DMS 273 (cell line): ENCODE results near the gene HEXIM1.

ENCODE experiments used
- DNase-seq: peaks from one replicate; lab custom pipeline; 2025; ENCODE audit not compliant: unreplicated experiment; lab: John Stamatoyannopoulos, UW

The HEXIM1 gene, protein sequence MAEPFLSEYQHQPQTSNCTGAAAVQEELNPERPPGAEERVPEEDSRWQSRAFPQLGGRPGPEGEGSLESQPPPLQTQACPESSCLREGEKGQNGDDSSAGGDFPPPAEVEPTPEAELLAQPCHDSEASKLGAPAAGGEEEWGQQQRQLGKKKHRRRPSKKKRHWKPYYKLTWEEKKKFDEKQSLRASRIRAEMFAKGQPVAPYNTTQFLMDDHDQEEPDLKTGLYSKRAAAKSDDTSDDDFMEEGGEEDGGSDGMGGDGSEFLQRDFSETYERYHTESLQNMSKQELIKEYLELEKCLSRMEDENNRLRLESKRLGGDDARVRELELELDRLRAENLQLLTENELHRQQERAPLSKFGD

DNA sequence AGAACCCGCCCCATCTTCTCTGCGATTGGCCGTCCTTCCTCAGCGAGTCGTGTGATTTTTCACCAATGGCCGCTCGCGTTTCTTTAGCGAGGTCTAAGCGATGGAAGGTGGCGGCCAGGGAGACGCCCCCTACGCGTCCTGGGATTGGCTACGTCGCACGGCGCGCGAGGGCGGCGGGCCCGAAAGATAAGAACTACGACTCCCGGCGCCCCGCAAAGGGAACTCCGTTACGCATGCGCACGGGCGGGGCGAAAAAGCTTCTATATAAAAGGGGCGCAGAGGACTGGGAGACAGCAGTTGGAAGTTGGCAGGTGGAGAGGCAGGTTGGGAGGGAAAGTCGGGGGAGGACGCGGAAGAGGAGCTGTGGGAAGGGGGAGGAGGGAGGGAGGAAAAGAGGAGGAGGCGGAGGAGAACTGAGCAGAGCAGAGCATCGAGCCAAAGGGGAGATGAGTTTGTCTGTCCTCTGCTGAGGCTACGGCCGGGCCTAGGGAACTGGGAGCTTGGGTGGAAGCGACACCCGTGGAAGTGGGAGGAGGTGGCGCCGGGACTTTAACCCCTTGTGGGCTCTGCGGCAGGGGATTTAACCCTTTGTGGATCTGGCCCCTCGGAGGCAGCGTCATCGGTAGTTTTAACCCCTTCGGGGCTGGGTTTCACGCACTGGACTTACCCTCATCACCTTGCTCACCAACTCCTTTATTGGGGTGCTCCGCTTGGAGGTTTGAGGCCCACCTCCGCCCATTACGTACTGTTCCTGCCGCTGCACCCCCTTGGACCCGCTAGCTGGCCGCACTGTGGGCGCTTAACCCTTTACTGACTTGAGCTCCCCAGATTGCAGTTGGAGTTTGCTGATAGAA lies at the start of gene HEXIM1:
TSS of gene HEXIM1 (plus strand) at position 293 of the 854 bp plus-strand sequence. CDS start 716 bp downstream, outside the sequence.
- DNase-seq: peak; percentile 100

DNA sequence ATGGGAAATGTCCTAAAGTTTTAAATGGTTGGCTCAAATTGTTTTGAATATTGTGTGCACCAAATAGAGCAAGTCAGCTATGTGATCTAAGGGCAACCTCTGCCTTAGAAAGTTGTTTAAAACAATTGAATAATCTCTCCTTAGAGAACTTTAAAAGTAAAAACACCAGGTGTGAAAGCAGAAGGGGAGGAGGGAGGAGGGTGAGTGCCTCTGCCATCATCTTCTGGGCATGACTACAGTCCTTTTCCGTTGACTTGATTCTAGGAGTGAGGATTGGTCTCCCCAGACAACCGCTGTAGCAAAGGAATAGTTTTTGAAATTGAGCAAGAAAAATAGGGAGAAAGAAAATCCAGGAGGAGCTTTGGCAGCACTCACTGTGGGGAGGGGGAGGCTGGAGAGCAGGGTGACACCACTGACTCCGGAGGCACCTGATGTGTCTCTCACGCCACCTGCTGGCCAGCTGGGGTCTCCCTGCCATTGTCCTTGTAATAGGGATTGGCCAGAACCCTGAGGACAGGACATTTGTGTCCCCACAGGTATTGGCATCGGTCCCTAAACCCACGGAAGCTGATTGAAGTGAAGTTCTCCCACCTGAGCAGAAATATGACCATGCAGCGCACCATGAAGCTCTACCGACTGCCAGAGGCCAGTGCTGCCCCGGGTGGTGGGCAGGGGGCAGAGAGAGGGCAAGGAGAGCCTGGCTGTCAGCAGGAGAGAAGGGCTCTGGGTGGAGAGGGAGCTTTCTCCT lies 49.2 kb upstream of the HEXIM1 start:
- peak; percentile 94 for DNase-seq

DNA sequence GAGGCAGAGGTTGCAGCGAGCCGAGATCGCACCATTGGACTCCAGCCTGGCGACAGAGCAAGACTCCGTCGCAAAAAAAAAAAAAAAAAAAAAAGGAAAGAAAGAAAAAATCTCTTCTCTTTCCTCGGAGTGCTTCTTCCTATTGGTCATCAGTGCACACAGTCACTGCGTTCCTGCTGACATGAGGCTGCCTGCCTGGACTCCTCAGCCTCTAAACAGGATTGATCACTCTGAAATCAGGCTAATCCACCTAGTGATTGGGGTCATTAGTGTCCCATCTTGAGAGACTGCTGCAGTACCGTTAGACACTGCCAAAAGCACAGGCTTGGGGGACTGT lies 46.8 kb upstream of the HEXIM1 start:
- DNase-seq: no peak

DNA sequence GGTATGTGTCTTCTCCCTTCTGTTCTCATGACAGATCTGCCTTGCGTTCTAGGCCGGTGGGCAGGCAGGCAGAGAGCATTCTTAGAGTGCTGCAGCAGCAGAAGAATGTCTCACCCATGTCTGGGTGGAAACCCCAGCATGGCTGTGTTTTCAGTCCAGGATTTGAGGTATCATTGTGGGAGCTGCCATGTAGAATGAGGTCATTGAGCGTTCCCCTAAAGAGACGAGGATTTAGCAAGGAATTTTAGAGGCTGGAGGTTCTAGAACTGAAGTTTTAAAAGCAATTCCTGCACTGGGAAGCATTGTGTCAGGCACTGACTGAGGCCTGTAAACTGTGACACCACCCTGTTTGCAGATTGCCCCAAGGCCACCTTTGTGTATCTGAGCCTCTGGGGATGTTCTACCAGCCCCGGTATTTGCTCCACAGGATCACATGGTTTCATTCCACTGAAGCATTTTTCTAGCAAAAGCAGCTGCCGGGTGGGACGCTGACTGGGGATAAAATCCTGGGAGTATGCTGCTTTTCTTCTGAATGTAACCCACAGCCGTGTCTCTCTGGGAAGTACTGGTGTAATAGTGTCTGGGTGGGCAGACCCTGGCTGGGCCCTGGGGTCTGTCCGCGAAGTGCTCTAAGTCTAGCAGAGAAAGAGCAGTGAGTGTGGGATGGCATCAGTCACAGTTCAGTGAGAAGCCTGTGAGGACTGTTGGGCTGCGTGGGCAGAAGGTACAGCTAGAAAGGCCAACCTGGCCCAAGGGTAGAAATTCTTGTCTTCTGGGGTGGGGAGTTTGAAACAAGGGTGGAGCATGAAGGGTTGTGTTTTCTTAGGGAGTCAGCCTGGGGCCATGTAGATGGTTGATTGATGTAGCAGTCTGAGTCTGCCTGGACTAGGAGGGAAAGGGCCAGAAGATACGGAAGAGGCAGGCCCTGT lies 46.1 kb upstream of the HEXIM1 start:
- DNase-seq: no peak

DNA sequence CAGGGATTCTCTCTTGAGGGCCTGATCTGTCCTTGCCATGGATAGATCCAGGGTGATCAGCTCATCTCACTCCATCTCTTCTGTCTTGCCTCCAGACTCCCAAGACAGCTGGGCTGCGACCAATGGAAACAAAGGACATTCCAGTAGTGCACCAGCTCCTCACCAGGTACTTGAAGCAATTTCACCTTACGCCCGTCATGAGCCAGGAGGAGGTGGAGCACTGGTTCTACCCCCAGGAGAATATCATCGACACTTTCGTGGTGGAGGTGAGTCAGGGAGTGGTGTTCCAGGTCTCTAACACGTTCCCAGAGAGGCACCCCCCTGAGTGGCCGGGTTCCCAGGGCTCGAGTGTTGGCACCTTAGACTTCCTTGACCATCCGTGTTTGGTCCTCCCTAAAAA lies 45.4 kb upstream of the HEXIM1 start:
- DNase-seq: no peak

DNA sequence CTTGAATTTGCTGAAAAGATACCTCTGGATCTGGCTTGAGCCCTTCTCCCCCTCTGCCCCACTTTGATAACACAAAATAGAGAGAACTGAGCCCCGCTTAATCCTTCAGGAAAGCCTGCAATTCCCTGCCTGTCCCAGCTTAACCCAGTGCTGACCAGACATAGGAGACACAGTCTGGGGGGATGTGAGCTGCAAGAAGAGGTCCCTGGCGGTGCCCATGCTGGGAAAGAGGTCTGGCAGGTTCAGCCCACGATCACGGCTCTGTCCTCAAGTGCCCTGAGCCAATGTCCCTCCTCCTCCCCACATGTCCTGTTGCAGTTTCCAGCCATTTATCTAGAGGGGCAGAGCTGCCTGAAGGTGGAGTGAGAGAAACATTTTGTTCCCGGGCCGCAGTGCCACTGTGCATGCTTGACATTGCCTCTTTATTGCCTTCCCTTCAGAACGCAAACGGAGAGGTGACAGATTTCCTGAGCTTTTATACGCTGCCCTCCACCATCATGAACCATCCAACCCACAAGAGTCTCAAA lies 44.9 kb upstream of the HEXIM1 start:
- no peak for DNase-seq

DNA sequence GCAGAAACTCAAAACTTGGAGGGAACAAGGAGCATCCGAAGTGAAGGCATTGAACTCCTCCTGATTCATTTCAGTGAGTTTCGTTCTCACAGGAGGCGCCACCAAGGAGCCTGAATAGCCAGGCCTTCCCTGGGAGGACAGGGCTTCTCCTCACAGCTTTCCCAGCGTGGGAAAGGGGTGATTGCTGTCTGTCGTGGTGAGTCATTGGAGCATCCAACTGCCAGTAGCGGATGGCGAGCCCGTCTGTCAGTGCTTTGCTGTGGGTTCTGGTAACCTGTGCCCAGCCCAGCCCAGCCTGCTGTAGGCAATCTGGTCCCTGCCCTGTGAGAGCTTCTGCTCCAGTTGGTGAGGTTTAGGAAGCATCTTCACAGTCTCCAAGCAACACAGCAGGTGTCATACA lies 44.2 kb upstream of the HEXIM1 start:
- DNase-seq: no peak

DNA sequence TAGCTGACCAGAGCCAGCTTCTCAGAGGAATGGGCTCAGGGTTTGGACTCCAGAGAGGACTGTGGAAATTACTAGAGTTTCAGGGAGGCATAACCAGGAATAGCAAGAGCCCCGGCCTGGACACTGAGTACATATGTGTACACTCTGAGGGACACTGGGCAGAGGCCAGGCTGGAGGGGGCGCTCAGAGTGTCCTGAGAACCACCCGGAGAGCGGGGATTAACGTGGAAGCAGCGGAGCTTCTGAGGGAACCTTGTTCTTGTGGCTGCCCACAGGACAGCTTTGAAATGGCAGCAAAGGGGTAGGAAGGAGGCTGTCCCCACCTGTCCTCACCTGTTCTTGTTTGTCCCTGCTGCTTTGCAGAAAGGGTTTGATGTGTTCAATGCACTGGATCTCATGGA lies 43.8 kb upstream of the HEXIM1 start:
- no peak for DNase-seq

DNA sequence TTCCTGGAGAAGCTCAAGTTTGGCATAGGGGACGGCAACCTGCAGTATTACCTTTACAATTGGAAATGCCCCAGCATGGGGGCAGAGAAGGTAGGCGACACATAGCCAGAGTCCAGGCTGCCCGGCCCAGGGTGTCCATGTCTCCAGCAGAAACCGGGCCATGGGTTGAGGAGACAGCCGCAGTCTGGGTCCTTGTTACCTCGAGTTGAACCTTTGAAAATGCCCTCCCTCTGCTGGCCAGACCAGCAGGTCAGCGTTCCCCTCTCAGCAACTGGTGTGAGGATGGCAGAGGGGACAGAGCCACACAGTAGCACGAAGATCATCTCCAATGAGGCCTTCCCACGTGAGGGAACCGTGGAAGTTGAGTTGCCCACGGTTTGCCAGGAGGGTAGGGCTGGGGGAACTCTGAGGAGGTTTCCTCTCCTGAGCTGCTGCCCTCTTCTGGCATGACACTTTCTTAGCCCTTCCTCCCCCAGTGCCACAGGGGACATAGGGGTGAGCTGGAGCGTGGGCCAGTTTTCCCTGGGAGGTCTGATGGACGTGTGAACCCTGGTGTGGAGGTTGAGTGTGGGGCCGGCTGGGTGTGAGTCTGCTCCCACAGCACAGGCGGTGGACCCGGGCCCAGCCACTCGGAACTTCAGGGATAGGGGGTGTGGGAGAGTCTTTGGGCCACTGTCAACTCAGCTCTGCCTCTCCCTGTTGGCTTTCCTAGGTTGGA lies 43.2 kb upstream of the HEXIM1 start:
- DNase-seq: no peak

DNA sequence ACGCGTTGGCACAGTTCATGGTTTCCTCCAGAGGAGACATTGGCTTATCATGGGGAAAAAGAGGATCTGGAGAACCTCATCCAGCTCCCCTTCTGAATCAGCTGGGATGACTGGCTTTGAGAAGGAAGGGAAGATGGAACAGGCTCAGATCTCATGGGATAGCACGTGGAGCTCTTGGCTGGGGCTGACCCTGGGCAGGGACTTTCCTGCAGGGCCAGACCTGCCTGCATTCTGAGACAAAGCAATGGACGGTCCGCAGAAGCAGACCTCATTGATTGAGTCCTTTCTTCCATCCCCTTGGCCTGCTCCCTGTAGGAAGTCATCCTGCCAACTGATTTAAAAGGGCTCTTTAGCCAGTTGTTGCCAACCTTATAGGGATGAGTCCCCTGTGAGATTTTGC lies 42.2 kb upstream of the HEXIM1 start:
- no peak for DNase-seq

DNA sequence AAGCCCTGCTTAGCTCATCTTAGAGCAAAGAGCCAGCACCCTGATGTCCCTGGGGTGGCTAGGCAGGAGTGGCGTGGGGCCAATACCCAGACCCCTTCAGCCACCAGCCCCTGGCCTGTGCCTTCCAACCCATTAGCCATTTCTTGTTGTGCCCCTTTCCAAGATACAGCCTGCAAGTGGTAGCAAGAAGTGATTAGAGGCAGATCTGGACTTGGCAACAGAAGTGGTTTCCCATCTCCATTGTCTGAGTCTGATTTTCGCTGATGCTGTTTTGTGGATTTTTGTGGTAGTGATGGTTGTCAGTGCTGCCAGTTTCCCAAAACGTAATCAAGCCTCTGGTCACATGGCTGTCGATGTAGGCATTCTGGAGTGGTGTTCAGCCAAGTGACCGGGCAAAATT lies 41.7 kb upstream of the HEXIM1 start:
- DNase-seq: no peak

DNA sequence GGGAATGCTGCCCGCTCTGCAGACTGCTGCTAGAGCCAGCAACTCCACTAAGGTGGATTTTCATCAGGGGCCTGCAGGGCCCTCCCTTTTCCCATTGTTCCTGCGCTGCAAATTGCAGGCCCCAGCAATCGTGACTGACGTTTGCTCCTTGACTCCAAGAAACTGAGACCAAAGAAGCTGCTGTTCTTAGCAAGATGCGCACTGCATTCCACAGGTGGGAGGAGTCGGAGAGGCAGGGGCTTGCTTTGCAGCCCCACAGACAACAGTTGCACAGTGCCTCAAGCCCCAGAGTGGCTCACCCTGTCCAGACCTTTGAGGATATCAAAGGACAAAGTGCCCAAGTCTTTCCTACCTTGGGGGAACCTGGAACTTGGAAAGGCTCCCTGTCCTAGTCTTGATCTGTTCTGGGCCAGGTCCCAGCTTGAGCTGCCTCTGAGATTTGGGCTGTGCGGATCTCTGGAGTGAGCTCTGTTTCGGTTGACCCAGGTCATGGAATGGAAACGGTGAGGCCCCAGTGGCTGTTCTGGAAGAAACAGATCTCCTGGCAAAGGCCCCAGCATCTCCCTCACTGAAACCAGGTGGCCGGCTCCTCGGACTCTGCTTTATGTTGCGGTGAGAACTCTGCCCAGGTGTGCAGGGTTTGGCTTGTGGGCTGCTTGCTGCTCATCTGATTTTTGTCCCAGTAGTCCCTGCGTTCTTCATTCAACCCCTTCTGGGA lies 40.8 kb upstream of the HEXIM1 start:
- DNase-seq: no peak

DNA sequence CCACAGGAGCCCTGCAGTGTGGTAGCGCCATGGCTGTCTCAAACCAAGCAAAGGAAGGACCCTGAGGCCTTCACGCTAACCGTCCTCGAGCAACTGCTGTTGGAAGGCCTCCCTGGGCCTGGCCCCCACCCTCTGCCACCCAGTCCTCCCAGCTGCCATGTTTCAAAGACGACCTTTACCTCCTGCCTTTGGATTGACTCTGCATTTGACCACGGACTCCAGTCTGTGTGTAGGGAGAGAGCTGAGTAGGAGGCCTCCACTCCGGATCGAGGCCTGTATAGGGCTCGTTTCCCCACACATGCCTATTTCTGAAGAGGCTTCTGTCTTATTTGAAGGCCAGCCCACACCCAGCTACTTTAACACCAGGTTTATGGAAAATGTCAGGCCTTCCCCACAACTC lies 40.2 kb upstream of the HEXIM1 start:
- DNase-seq: no peak

DNA sequence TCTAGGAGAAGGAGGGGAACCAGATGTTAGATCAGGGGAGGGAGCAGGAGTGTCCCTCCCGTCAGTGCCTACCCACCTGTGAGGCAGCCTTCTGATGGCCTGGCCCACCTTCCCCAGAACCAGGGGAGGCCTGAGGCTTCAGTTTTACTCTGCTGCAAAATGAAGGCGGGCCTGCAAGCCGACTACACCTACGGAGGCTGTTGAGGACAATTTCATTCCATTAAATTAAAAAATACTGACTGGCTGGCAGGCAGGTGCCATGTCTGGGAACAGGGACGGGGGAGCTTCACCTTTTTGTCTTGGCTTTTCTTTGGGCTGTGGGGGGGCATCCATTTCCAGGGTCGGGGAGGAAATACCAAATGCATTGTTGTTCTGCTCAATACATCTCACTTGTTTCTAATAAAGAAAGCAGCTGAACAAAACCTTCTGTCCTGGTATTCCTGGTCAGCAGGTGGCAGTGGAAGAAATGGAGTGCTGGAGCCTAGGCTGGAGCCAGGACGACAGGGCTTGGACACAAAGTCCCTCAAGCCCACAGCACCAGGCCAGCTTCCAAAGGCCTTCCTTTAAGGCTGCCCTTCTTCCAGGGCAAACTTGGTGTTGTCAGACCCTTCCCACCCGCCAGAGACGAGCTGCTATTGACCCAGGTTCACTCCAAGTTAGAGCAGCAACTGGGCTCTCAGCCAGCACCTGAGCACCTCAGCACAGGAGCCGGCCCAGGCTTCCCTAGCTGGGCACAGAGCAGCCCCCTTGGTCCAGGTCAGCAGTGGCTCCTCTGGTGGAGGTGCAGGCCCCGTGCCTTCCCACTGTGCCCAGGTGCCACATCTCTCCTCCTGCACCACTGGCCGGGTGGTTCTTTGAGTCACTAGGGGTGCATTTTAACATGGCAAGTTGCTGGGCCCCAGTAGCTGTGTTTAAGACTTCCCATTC lies 39.4 kb upstream of the HEXIM1 start:
- no peak for DNase-seq

DNA sequence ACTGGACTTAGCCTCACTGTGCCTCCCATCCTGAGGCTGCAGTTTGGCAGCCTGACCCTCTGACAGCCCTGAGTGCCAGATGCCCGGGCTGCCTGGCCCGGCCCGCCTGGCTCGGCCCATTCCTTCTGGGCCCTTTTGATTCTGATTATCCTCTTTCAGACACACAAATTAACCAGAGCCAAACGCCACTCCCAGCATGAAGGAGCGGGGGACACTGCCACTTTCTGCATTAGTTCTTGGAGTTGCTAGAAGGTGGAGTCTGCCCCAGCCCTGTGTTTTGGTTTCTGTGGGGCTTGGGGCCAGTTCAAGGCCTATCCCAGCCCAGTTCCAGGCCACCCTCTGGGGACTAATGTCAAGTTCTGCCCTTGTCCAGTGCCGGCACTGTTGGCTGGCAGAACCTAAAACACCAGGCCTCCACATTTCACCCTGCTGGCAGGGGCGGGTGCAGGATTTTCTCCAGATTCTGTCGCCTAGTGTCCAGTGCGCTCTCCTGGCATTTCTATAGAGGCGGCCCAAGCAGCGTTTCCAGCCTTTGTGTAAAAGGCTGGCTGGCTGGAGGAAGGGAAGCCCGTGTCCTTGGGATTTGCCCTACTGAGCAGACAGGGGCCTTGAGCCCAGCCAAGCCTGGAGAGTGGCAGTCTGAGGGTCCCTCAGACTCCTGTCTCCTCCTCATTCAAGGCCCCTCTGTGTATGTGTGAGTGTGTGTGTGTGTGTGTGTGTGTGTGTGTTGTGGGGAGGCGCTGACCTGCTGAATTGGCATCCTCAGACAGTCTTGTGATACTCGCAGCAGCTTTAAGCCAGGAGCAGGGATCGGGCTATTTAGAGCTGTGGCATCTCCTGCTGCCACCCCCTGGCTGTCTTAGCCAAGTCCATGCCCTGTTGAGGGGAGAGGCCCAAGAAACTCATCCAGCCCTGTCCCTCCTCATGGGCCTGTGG lies 37.3 kb upstream of the HEXIM1 start:
- no peak for DNase-seq

DNA sequence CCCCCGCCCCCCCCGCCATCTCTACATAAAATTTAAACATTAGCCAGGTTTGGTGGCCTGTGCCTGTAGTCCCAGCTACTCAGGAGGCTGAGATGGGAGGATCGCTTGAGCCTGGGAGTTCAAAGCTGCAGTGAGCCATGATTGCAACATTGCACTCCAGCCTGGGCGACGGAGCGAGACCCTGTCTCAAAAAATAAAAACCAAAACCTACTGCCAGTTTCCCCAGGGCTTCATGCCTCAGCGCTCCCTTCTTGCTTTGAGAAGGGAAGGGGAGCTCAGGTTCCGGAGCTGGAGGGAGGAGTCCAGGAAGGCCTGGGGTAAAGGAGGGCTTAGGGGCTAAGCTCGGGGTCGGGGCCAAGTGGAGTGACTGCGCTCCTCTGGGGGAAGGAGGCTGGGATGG lies 36.4 kb upstream of the HEXIM1 start:
- no peak for DNase-seq
